Activated naive CD4-positive, alpha-beta T cell treated with anti-CD3 and anti-CD28 coated beads for 36 hours (primary cell): ENCODE data around the gene PAQR6. TPM values are rescaled to one million over a fixed set of nuclear protein-coding genes. Genes with fewer than 3 reads are reported as not detected.
A peak's percentile ranks its signal among the peaks of the same experiment; 100 is the strongest.

Experiments used
- CTCF ChIA-PET: fragments of 350-600 bp; sonication (Branson Sonifier 250); formaldehyde crosslinking; loops from one replicate; lab custom pipeline; 2021; ENCODE audit warnings: antibody characterized with exemption; lab: Charles Lee
- DNase-seq: peaks from one replicate; pipeline ENCODE4 v3.0.0-alpha.2; 2020
- H3K27ac Mint-ChIP-seq: one replicate; pipeline ENCODE4 v1.8.0; 2021; ENCODE audit warnings: mild to moderate bottlenecking, mixed read lengths
- H3K27me3 Mint-ChIP-seq: one replicate; pipeline ENCODE4 v1.8.0; 2021; ENCODE audit warnings: low read depth, mixed read lengths
- H3K36me3 Mint-ChIP-seq: one replicate; pipeline ENCODE4 v1.8.0; 2021; ENCODE audit warnings: low read depth, mixed read lengths
- H3K4me1 Mint-ChIP-seq: one replicate; pipeline ENCODE4 v1.8.0; 2021; ENCODE audit warnings: low read depth, mixed read lengths
- H3K4me3 Mint-ChIP-seq: one replicate; pipeline ENCODE4 v1.8.0; 2021; ENCODE audit warnings: mild to moderate bottlenecking, moderate library complexity, mixed read lengths
- H3K9me3 Mint-ChIP-seq: one replicate; pipeline ENCODE4 v1.8.0; 2021; ENCODE audit warnings: mixed read lengths
- intact Hi-C: fragments of 100-400 bp; cut with micrococcal nuclease; formaldehyde crosslinking; loops from one replicate; pipeline ENCODE4 v1.15.1; 2023
- total RNA-seq, 2 experiments: library from RNA; stranded (reverse); gene quantifications; one replicate each; pipeline ENCODE4 v1.2.3, GENCODE V29; 2021

Gene PAQR6
- total RNA-seq, 2 experiments from 2014 or later: 3.7 to 4.2 TPM

- DNase-seq: no peak
- H3K36me3 Mint-ChIP-seq: peaks cover 54% of the 10 kb centered on the region
- intact Hi-C loops: loop anchor here (5.0 kb wide), 1 partner anchor 56 kb away; no protein-coding TSS in a partner anchor
- no peaks in the 10 kb centered on the region for H3K27me3 Mint-ChIP-seq
- CTCF ChIA-PET: interaction anchor here (0.6 kb wide), 1 partner anchor 58 kb away, joined by 3 read pairs; no protein-coding TSS in a partner anchor
- no peaks in the 10 kb centered on the region for H3K9me3 Mint-ChIP-seq
- H3K27ac Mint-ChIP-seq: peak overlapping the region; percentile 6
- peaks cover 12% of the 10 kb centered on the region for H3K4me1 Mint-ChIP-seq
- H3K4me3 Mint-ChIP-seq: no peak overlapping the region
Observed at GRCh38 chr1:156260896-156261295, 13.0 kb upstream of the PAQR6 start.

- Mint-ChIP-seq H3K27me3 (no peaks in the 10 kb centered on the region), H3K4me1 (peaks cover 12% of the 10 kb centered on the region), H3K27ac (no peak overlapping the region), H3K36me3 (peaks cover 46% of the 10 kb centered on the region), H3K9me3 (no peaks in the 10 kb centered on the region), H3K4me3 (no peak overlapping the region)
- DNase-seq: peak; percentile 45
- CTCF ChIA-PET: interaction anchor here (0.6 to 1.5 kb wide), 5 partner anchors 9 to 210 kb away, joined by 3 read pairs; partner anchors contain the start of gene PAQR6
- intact Hi-C loops: loop anchor here (5.0 kb wide), 1 partner anchor 57 kb away; no protein-coding TSS in a partner anchor
Observed at GRCh38 chr1:156259805-156260204, 11.9 kb upstream of the PAQR6 start.

DNA sequence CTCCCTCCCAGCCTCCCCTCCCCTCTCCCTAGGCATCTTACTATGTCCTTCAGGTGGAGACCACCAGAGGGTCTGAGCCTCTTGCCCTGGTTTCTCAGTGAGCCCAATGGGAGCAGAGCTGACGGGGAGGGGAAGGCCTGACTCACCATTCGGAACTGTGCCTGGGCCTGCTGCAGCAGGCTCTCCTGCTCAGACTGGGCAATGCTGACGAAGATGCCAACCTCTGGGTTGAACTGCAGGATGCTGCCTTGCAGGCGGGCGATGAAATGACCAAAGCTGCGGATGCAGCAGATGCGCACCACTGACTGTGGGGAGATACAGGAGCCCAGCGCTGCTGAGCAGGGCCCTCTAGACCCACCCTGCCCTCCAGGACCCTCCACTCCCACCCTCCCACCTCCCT is 11.0 kb upstream of the PAQR6 start:
- DNase-seq: no peak
- no peaks in the 10 kb centered on the region for H3K9me3 Mint-ChIP-seq
- no peak overlapping the region for H3K4me3 Mint-ChIP-seq
- intact Hi-C loops: no loop called here
- CTCF ChIA-PET: interaction anchor here (0.8 kb wide), 1 partner anchor 61 kb away, joined by 3 read pairs; no protein-coding TSS in a partner anchor
- peaks cover 10% of the 10 kb centered on the region for H3K4me1 Mint-ChIP-seq
- H3K27ac Mint-ChIP-seq: no peak overlapping the region
- H3K27me3 Mint-ChIP-seq: no peaks in the 10 kb centered on the region
- peaks cover 43% of the 10 kb centered on the region for H3K36me3 Mint-ChIP-seq

DNA sequence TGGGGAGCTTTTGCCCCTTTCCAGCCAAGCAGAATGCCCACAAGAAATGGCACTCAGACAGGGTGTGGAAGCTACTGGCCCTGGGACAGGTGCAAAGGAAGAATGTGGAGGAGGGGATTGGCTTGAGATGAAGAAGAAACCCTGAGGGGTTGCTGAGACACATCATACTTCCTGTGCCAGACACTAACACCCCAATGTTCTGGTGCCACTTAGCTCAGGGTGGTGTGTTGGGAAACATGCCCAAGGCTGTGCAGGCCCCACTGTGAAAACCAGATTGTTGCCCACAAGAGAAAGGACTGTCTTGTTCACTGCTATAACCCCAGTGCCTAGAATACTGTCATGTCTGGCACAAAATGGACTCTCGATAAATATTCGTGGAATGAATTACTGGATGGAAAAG is 9.9 kb upstream of the PAQR6 start:
- H3K9me3 Mint-ChIP-seq: no peaks in the 10 kb centered on the region
- CTCF ChIA-PET: interaction anchor here (0.5 to 1.1 kb wide), 4 partner anchors 24 to 165 kb away, joined by 3 to 4 read pairs (median 3); no protein-coding TSS in a partner anchor
- intact Hi-C loops: no loop called here
- no peak for DNase-seq
- H3K4me1 Mint-ChIP-seq: peaks cover 4% of the 10 kb centered on the region
- H3K27ac Mint-ChIP-seq: peak overlapping the region; percentile 37
- H3K4me3 Mint-ChIP-seq: no peak overlapping the region
- no peaks in the 10 kb centered on the region for H3K27me3 Mint-ChIP-seq
- peaks cover 40% of the 10 kb centered on the region for H3K36me3 Mint-ChIP-seq

GRCh38 chr1:156253634-156254033 is 5.8 kb upstream of the PAQR6 start:
- Mint-ChIP-seq H3K4me3 (no peak overlapping the region), H3K36me3 (peaks cover 27% of the 10 kb centered on the region), H3K9me3 (no peaks in the 10 kb centered on the region), H3K4me1 (no peaks in the 10 kb centered on the region), H3K27me3 (no peaks in the 10 kb centered on the region), H3K27ac (no peak overlapping the region)
- CTCF ChIA-PET: interaction anchor here (0.6 to 1.5 kb wide), 2 partner anchors 24 to 111 kb away, joined by 5 read pairs; no protein-coding TSS in a partner anchor
- intact Hi-C loops: no loop called here
- no peak for DNase-seq

DNA sequence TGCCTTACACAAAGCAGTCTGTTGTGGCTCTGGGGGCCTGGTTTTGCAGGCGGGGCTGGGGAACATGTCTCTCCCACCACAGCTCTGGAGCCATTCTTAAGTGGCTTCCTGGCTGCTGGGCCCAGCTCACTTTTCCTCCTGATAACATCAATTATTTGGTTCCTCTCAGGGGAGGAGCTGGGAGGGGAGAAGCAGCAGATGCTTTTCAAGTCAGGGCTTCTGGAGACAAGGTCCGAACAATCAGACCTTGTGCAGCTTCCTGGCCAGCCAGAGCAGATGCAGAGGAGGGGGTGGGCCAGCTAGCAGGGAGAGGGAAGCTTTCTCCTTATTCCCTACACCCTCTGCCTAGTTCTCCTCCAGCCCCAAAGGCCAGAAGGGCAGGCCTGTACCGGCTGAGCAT is 3.7 kb upstream of the PAQR6 start:
- H3K27ac Mint-ChIP-seq: peak overlapping the region; percentile 18
- H3K36me3 Mint-ChIP-seq: peaks cover 22% of the 10 kb centered on the region
- CTCF ChIA-PET: interaction anchor here (1.1 to 1.2 kb wide), 3 partner anchors 8 to 110 kb away, joined by 3 to 4 read pairs (median 4); no protein-coding TSS in a partner anchor
- intact Hi-C loops: no loop called here
- no peaks in the 10 kb centered on the region for H3K9me3 Mint-ChIP-seq
- H3K27me3 Mint-ChIP-seq: no peaks in the 10 kb centered on the region
- no peak for DNase-seq
- H3K4me3 Mint-ChIP-seq: no peak overlapping the region
- H3K4me1 Mint-ChIP-seq: no peaks in the 10 kb centered on the region

DNA sequence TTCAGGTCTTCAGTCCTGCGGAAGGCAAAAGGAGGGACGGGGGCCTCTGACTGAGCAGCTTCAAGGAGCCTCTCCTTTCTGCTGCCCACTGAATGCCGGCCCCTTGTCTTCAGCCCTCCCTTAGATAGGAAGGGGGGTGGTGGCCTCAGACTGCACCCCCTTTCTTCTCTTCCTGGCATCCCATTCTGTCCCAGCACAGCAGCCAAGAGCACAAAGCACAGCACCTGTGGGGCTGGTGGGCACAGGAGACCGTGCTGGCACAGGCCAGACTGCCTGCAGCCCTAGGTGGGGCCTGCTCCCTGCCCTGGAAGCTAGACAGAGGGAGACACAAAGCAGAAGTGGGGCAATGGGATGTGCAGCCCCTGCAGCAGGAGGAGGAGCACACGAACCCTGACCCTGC is 1.7 kb upstream of the PAQR6 start:
- intact Hi-C loops: no loop called here
- no peak for DNase-seq
- Mint-ChIP-seq H3K27me3 (no peaks in the 10 kb centered on the region), H3K4me3 (no peak overlapping the region), H3K36me3 (peaks cover 17% of the 10 kb centered on the region), H3K4me1 (peaks cover 11% of the 10 kb centered on the region), H3K27ac (peak overlapping the region; percentile 24), H3K9me3 (no peaks in the 10 kb centered on the region)
- CTCF ChIA-PET: interaction anchor here (1.0 kb wide), 1 partner anchor 108 kb away, joined by 3 read pairs; no protein-coding TSS in a partner anchor

DNA sequence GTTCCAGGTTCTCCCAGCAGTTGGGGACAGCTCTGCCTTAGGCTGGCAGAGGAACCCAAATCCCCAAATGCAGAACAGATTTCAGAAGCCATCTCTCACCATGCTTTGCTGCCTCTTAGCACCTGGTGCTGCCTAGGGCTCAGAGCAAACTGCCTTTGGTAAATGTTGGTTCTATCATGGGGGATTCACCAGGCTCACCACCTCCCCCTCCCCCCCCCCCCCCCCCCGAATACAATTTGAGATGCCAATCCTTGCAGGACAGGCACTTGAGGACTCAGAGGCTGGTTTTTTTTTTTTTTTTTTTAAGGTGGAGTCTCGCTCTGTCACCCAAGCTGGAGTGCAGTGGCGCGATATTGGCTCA is 447 bp upstream of the PAQR6 start:
- peaks cover 11% of the 10 kb centered on the region for H3K36me3 Mint-ChIP-seq
- intact Hi-C loops: no loop called here
- CTCF ChIA-PET: interaction anchor here (1.0 kb wide), 1 partner anchor 11 kb away, joined by 3 read pairs; no protein-coding TSS in a partner anchor
- no peak overlapping the region for H3K27ac Mint-ChIP-seq
- H3K9me3 Mint-ChIP-seq: no peaks in the 10 kb centered on the region
- peaks cover 11% of the 10 kb centered on the region for H3K4me1 Mint-ChIP-seq
- H3K4me3 Mint-ChIP-seq: no peak overlapping the region
- no peak for DNase-seq
- no peaks in the 10 kb centered on the region for H3K27me3 Mint-ChIP-seq

GRCh38 chr1:156246781-156247459 is 936 bp downstream of the PAQR6 start:
- CTCF ChIA-PET: interaction anchor here (0.5 to 1.5 kb wide), 5 partner anchors 24 to 238 kb away, joined by 3 to 7 read pairs (median 5); no protein-coding TSS in a partner anchor

DNA sequence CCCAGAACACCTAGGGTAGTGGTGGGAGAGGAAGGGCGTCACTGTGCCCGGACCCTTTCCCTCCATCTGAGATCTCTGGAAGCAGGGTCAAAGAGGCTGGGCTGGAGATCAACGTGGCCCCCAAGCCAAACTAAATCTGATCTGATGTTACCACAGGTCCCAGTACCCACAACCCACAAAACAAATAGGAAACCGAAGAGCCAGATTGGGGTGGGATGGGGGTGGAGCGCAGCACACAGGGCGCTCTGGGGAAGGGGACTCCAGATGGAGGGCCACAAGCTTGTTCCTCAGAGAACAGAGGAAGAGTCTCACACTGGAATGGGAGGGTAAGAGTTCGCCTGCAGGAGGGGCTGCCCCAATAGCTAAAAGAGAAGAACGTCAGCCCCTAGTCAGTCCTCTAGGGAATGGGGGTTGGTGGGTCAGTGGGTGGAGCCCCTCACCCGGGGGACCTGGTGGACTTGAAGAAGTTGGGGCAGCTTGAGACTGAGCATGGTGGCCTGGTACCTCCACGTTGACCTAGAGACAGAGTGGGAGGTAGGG is 1.5 kb downstream of the PAQR6 start:
- CTCF ChIA-PET: interaction anchor here (0.5 to 1.5 kb wide), 7 partner anchors 20 to 238 kb away, joined by 3 to 5 read pairs (median 4); no protein-coding TSS in a partner anchor
- peak overlapping the region; percentile 21 for H3K4me3 Mint-ChIP-seq
- H3K27me3 Mint-ChIP-seq: no peaks in the 10 kb centered on the region
- H3K4me1 Mint-ChIP-seq: peaks cover 11% of the 10 kb centered on the region
- peaks cover 7% of the 10 kb centered on the region for H3K36me3 Mint-ChIP-seq
- H3K9me3 Mint-ChIP-seq: no peaks in the 10 kb centered on the region
- no peak for DNase-seq
- no peak overlapping the region for H3K27ac Mint-ChIP-seq
- intact Hi-C loops: no loop called here

More at GRCh38 chr1:156246781-156247459, 936 bp downstream of the PAQR6 start:
- DNase-seq: no peak
- no peak overlapping the region for H3K4me3 Mint-ChIP-seq
- H3K9me3 Mint-ChIP-seq: no peaks in the 10 kb centered on the region
- peaks cover 11% of the 10 kb centered on the region for H3K4me1 Mint-ChIP-seq
- no peak overlapping the region for H3K27ac Mint-ChIP-seq
- H3K27me3 Mint-ChIP-seq: no peaks in the 10 kb centered on the region
- H3K36me3 Mint-ChIP-seq: peaks cover 7% of the 10 kb centered on the region
- intact Hi-C loops: no loop called here

DNA sequence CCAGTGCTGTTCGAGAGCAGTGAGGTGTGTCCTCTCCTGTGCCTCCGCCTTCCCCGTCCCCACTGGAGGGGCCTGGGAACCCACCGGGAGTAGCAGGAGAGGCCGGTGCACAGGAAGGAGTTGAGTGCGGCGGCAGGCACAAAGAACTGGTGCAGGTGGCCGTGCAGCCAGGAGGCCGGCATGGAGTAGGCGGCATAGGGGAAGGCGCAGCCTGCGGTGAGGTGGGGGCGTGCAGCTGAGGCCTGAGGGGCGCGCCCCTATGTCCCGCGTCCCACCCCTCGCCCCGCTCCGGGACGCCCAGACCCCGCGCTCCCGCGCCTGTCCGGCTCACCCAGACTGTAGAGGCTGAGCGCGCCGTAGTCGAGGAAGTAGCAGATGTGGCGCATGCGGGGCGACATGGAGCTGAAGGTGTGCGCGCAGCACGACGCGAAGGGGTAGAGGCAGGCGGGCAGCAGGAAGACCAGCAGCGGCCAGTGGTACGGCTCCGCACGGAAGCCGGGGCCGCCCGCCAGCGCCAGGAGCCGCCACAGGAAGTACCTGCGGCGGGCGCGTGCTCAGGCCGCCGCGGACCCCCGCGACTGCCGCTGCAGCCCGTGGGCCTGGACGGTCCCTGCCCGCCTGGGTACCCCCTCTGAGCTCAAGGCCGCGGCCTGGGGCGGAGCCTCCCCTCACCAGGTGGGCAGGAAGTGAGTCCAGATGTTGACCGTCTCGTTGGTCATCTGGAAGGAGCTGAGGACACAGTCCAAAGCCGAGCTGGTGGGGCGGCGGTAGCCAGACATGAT is 2.2 kb downstream of the PAQR6 start:
- CTCF ChIA-PET: interaction anchor here (0.6 to 1.5 kb wide), 7 partner anchors 19 to 148 kb away, joined by 3 to 5 read pairs (median 4); no protein-coding TSS in a partner anchor
- no peak overlapping the region for H3K27ac Mint-ChIP-seq
- H3K9me3 Mint-ChIP-seq: no peaks in the 10 kb centered on the region
- intact Hi-C loops: no loop called here
- H3K4me3 Mint-ChIP-seq: peak overlapping the region; percentile 66
- H3K36me3 Mint-ChIP-seq: peaks cover 5% of the 10 kb centered on the region
- H3K4me1 Mint-ChIP-seq: peaks cover 11% of the 10 kb centered on the region
- DNase-seq: peak; percentile 50
- no peaks in the 10 kb centered on the region for H3K27me3 Mint-ChIP-seq

- no peak for DNase-seq
- H3K4me1 Mint-ChIP-seq: peaks cover 11% of the 10 kb centered on the region
- H3K9me3 Mint-ChIP-seq: no peaks in the 10 kb centered on the region
- no peaks in the 10 kb centered on the region for H3K27me3 Mint-ChIP-seq
- CTCF ChIA-PET: interaction anchor here (1.4 to 1.5 kb wide), 2 partner anchors 18 to 98 kb away, joined by 4 to 5 read pairs; no protein-coding TSS in a partner anchor
- H3K27ac Mint-ChIP-seq: no peak overlapping the region
- H3K4me3 Mint-ChIP-seq: peak overlapping the region; percentile 3
- intact Hi-C loops: no loop called here
- peaks cover 5% of the 10 kb centered on the region for H3K36me3 Mint-ChIP-seq
Observed at GRCh38 chr1:156244712-156245111, 3.1 kb downstream of the PAQR6 start.
